Activated CD4-positive, alpha-beta T cell treated with anti-CD3 and anti-CD28 coated beads, Interleukin-2, Interleukin-4, amounts not matched to agents 100 ng/mL and 50 ng/mL, durations not matched to agents 16 hours and 8 hours (primary cell): Measurements from ENCODE around the gene CEP170B.
"Not testable (repeated sequence)": the region's sequence is repeated elsewhere in the genome, so short reads cannot be mapped to it uniquely, and the experiment has no call there.

Experiments
- DNase-seq: peaks from one replicate; pipeline ENCODE4 v3.0.0-alpha.2; 2020; ENCODE audit warnings: low spot score

Gene CEP170B

GRCh38 chr14:104891664-104892530 lies 26.8 kb downstream of the CEP170B start:
- no peak for DNase-seq

- DNase-seq: no peak
Observed at GRCh38 chr14:104892531-104893434, 27.7 kb downstream of the CEP170B start.

DNA sequence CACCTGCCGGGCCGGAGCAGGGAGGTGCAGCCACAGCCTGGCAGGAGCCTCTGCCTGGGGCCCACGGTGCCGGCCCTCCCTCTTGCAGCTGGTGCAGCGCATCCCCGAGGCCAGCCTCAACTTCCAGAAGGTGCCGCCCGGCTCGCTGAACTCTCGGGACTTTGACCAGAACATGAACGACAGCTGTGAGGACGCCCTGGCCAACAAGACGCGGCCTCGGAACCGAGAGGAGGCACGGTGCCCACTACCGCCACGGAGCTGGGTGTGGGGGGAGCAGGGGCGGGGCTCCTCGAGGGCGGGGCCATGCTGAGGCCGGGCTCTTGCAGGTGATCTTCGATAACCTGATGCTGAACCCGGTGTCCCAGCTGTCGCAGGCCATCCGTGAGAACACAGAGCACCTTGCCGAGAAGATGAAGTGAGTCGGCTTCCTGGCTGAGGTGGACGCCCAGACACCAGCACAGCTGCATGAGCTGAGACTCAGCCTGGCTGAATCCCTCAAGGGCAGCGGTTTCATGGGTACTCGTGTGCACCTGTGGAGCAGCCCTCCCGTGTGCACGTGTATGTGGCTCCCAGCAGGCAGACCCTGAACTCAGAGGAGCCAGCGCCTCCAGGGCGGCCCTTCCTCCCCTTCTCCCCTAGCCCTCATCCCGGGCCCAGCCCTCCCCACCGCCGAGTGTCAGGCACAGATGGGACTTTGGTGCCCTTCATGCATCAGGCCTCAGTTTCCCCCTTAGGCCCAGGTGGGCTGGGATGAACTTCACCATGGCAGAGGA lies 28.6 kb downstream of the CEP170B start:
- DNase-seq: no peak

DNA sequence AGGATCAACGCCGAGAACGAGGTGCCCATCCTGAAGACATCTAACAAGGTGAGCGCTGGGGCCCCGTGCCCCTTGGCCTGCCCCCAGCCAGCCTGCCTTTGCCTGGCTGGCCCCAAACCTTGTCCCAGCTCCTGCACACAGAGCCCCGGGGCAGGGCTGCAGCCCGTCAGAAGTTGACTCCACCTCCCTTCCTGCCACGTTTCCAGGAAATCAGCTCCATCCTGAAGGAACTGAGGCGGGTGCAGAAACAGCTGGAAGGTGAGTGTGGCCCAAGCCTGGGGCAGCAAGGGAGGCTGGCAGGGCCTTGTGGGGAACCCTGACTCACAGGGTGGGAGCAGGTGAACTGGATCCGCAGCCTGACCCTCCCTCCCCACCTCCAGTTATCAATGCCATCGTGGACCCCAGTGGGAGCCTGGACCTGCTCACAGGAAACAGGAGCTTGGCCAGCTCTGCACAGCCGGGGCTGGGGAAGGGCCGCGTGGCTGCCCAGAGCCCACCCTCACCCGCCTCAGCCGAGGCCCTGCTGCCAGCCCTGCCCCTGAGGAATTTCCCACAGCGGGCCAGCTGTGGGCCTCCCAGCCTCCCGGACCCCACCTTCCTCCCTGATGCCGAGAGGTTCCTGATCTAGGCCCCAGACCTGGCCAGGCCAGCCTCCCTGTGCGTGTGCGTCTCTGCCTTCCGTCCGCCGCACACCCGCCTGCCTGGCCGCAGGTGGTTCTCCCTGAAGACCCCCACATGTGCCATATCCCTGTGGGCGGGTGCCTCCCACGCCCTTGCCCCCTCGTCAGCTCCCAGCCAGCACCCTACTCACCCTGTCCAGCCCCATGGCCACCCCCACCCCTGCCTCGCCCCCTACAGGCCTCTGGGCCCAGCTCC lies 29.5 kb downstream of the CEP170B start:
- no peak for DNase-seq

- DNase-seq: no peak
Observed at GRCh38 chr14:104895207-104895785, 30.2 kb downstream of the CEP170B start.

- no peak for DNase-seq
Observed at GRCh38 chr14:104895786-104896661, 31.0 kb downstream of the CEP170B start.

- DNase-seq: no peak
Observed at GRCh38 chr14:104897330-104898194, 32.5 kb downstream of the CEP170B start.

DNA sequence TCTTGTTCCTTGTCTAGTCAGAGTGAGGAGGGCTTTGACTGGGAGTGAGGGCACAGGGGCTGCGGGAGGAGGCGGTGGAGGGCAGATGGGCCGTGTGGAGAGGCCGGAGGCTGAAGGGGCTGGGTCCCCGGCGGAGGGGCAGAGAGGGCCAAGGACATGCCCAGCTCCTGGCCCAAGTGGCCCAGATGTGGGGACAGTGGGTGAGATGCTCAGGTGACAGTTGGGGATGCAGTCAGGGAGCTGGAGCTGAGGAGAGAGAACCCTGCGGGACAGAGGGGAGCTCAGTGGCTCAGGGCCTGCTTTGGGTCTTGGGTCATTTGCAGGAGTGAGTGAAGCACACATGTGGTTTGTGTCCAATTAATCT lies 33.1 kb downstream of the CEP170B start:
- DNase-seq: no peak

GRCh38 chr14:104898870-104899510 lies 33.9 kb downstream of the CEP170B start:
- no peak for DNase-seq

DNA sequence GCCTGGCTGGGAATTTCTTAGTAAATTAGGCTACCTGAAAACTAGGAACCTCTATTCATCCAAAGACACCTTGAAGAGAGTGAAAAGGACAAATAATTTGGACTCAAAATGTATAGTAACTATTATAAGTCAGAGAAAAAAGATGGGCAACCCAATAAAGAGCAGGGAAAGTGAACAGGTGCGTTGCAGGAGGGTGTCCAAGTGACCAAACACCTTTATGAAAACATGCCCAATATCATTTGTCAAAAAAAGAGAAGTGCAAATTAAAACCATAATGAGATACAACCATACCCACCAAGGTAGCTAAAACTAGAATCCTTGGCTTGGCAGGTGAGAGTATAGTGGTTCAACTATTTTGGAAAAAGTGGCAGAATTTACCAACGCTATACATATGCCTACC lies 34.7 kb downstream of the CEP170B start:
- DNase-seq: no peak

DNA sequence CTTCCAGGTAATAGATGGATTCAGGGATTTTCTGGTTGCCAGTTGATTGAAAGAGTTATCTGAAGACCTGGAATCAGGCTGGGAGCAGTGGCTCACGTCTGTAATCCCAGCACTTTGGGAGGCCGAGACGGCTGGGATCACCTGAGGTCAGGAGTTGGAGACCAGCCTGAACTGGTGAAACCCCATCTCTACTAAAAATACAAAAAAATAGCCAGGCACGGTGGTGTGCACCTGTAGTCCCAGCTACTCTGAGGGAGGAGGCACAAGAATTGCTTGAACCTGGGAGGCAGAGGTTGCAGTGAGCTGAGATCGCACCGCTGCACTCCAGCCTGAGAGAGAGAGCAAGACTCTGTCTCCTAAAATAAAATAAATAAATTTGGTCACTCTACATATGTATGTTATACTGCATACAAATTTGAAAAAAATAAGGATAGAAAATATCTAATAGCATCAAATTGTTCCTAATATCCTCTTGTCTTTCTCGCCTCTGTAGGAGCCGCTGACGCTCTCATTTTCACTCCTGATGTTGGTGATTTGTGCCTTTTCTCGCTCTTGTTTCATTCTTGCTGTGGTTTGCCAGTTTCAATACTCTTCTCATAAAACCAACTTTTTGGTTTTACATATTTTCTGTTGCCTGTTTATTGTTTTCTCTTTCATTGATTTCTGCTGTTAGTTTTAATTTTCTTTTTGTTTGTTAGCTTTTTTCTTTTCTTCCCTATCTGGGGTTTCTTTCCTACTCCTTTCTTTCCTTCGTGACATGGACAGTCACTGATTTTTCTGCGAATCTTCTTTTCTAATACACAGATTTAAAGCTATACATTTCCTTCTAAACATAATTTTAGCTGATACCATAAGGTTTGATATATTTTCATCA lies 35.8 kb downstream of the CEP170B start:
- DNase-seq: no peak

DNA sequence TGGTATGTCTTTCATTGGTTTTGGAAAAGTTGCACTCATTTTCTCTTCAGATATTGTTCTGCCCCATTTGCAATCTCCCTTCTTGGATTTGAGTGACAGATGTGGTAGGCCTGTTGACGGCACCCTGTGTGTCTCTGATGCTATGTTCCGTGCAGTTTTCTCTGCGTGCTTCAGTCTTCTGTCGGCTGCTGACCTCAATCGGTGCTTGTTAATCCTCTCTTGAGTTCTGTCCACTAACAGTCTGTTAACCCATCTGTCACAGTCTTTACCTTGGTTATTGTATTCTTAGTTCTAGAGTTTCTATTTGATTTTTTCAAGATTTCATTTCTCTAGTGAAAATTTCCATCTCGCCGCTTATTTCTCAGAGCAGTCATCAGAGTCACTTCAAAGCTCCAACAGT lies 38.9 kb downstream of the CEP170B start:
- no peak for DNase-seq

- not testable (repeated sequence) for DNase-seq
Observed at GRCh38 chr14:104904650-104905578, 39.8 kb downstream of the CEP170B start.

DNA sequence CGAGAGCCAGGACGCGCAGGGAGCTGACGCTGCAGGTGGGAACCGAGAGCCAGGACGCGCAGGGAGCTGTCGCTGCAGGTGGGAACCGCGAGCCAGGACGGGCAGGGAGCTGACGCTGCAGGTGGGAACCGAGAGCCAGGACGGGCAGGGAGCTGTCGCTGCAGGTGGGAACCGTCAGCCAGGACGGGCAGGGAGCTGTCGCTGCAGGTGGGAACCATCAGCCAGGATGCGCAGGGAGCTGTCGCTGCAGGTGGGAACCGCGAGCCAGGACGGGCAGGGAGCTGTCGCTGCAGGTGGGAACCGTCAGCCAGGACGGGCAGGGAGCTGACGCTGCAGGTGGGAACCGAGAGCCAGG lies 40.5 kb downstream of the CEP170B start:
- not testable (repeated sequence) for DNase-seq

DNA sequence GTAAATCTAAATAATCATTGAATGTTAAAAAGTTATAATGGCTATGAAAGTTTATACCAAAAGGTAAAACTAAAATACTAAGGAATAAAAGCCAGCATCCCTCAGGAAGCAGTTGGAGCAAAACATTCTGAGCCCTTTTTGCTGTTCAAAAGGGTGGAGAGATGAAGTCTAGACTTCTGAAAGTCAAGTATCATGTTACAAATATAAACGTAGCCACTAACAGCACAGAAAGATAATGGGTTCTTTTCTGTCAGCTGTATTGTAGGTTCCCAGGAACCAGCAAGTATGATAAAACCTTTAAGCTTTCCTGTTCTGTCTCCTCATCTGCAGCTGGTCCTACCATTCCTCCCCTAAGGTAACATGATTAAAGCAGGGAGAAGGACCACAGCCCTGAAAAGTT lies 43.2 kb downstream of the CEP170B start:
- DNase-seq: no peak

GRCh38 chr14:104912053-104912452 lies 47.0 kb downstream of the CEP170B start:
- no peak for DNase-seq
